Prostate gland (tissue), 2 donors: ENCODE data around the gene RARB.

ENCODE experiments used
- CTCF ChIP-seq, 4 experiments: fragments of 200-600 bp in 2 of 4; fragments of 450-650 bp in 2 of 4; sonication (generic) in 2 of 4; IDR thresholded peaks; 1 replicate in 3 of 4; 2 replicates in 1 of 4; pipeline ENCODE4 v1.5.1; 2016 to 2019; ENCODE audit warnings: antibody characterized with exemption in 4 of 4, mild to moderate bottlenecking in 2 of 4, moderate library complexity in 2 of 4
- POLR2A ChIP-seq: fragments of 450-650 bp; IDR thresholded peaks from one replicate; pipeline ENCODE4 v1.6.1; 2016; ENCODE audit warnings: antibody characterized with exemption, mild to moderate bottlenecking

- TF ChIP-seq CTCF (IDR thresholded peaks at IDR 0.05) (no peak), POLR2A (no peak)
Measured at GRCh38 chr3:25430935-25431770, 3.1 kb downstream of the RARB start.
